ENCODE data around the gene AFF2. TPM values are rescaled to one million over a fixed set of nuclear protein-coding genes. Genes with fewer than 3 reads are reported as not detected.

The AFF2 gene
- polyA plus RNA-seq, 1 experiment, result not detected

GRCh38 chrX:148501386-148502066, 1.1 kb downstream of the AFF2 start:
- Histone ChIP-seq H3K27me3 (ENCODE audit: control insufficient read depth, insufficient read depth, low read length) (no peaks in the 10 kb centered on the region), H3K4me3 (ENCODE audit: low read depth, low read length) (peak overlapping the region; percentile 20), H3K36me3 (ENCODE audit: control insufficient read depth, insufficient read depth, low read length) (no peaks in the 10 kb centered on the region)
- no peak for TF ChIP-seq CTCF (IDR thresholded peaks at IDR 0.05; ENCODE audit: insufficient read depth, low read depth, low read length)
- DNase-seq (ENCODE audit: low read depth), result no peak
- ChIA-PET CTCF (no interaction called here), POLR2A (no interaction called here)

- no peak for TF ChIP-seq CTCF (IDR thresholded peaks at IDR 0.05; ENCODE audit: insufficient read depth, low read depth, low read length)
- DNase-seq (ENCODE audit: low read depth), result no peak
- H3K4me3 ChIP-seq (ENCODE audit: low read depth, low read length), result no peak overlapping the region
- CTCF ChIA-PET, result no interaction called here
- H3K36me3 ChIP-seq (ENCODE audit: control insufficient read depth, insufficient read depth, low read length), result no peaks in the 10 kb centered on the region
- no peaks in the 10 kb centered on the region for H3K27me3 ChIP-seq (ENCODE audit: control insufficient read depth, insufficient read depth, low read length)
- POLR2A ChIA-PET, result no interaction called here
Observed at GRCh38 chrX:148504506-148504905, 4.1 kb downstream of the AFF2 start.

DNA sequence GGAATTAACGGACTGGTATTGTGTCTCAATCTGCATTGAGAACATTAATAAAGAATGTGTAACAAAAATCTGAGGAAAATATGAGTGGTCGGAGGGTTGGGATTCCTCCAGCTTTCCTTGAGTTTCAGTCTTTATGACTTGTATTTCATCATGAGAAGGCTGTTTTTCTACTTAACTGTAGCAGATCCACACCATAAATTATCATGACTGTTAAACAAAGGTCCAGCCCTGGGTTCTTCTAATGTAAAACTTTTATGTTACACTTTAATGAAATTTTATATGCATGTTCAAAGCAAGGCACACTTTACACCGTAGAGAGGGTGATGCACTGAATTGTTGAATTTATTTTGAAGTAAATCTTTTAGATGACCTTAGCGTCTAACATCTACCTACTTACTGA, 7.0 kb downstream of the AFF2 start:
- ChIA-PET CTCF (no interaction called here), POLR2A (no interaction called here)
- no peaks in the 10 kb centered on the region for H3K36me3 ChIP-seq (ENCODE audit: control insufficient read depth, insufficient read depth, low read length)
- DNase-seq (ENCODE audit: low read depth), result no peak
- no peaks in the 10 kb centered on the region for H3K27me3 ChIP-seq (ENCODE audit: control insufficient read depth, insufficient read depth, low read length)
- no peak overlapping the region for H3K4me3 ChIP-seq (ENCODE audit: low read depth, low read length)
- TF ChIP-seq CTCF (IDR thresholded peaks at IDR 0.05; ENCODE audit: insufficient read depth, low read depth, low read length), result no peak

DNA sequence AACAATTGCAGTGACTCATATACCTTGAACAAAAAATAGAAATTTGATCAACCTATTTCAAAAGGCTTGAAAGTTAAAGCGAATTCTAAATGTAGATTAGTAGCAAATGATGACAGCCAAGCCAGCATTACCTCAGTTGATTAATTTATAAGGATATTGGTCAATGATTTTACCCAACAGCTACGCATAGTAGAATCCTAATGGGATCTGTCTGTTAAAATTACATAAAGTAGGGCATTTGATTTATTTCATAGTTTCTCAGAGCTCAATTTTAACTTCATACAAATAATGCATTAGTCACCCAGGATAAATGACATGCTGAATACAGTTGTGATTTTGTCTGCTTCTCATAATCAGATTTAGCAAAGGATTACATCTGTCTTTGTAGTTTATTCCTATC, 12.0 kb downstream of the AFF2 start:
- TF ChIP-seq CTCF (IDR thresholded peaks at IDR 0.05; ENCODE audit: insufficient read depth, low read depth, low read length), result no peak
- ChIA-PET POLR2A (no interaction called here), CTCF (no interaction called here)
- Histone ChIP-seq H3K36me3 (ENCODE audit: control insufficient read depth, insufficient read depth, low read length) (no peaks in the 10 kb centered on the region), H3K27me3 (ENCODE audit: control insufficient read depth, insufficient read depth, low read length) (no peaks in the 10 kb centered on the region), H3K4me3 (ENCODE audit: low read depth, low read length) (no peak overlapping the region)
- no peak for DNase-seq (ENCODE audit: low read depth)

DNA sequence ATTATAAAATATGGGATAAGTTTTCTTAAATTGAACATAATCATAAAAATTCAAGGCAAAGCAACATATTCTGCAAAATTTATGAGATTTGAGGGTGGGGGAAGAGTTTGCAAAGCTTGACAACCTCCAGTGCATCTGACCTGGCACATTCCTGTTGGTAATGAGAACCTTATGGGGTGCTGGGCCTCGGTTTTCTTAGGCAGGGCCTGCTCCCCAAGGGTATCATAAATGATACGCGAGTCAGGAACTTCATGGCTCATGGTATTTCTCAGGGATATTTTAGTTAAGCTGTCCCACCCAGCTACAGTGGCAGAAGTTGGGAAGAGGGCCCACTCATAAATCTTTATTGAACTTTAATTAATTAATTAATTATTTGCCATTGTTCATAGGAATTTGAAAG, 13.2 kb downstream of the AFF2 start:
- DNase-seq (ENCODE audit: low read depth), result no peak
- H3K4me3 ChIP-seq (ENCODE audit: low read depth, low read length), result no peak overlapping the region
- no peak for TF ChIP-seq CTCF (IDR thresholded peaks at IDR 0.05; ENCODE audit: insufficient read depth, low read depth, low read length)
- no peaks in the 10 kb centered on the region for H3K27me3 ChIP-seq (ENCODE audit: control insufficient read depth, insufficient read depth, low read length)
- POLR2A ChIA-PET, result no interaction called here
- CTCF ChIA-PET, result no interaction called here
- H3K36me3 ChIP-seq (ENCODE audit: control insufficient read depth, insufficient read depth, low read length), result no peaks in the 10 kb centered on the region
